ENCODE measurements around the gene NAP1L5.

NAP1L5 gene

DNA sequence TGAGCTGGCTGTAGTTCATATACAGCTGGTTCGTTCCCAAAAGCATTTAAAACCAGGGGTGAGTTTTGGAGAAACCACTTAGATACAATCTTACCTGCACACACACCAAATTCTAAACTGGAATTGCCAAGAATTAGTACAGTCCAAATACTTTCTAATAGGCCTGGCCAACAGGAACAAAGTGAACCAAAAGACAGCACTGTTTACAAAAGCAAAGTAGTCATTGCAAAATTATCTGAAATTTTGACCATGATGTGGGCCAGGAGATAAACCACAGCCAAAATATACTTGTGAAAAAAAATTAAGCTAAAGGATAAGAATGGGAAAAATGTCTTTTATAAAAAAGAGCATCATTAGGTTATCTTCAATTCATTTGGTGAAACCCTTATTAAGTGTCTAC, 37.9 kb upstream of the NAP1L5 start:
- no peaks in the 10 kb centered on the region for H3K9me3 ChIP-seq (ENCODE audit: low read length)
- peaks cover 39% of the 10 kb centered on the region for H3K36me3 ChIP-seq (ENCODE audit: insufficient read depth, low read length)
- no peak overlapping the region for H3K9ac ChIP-seq (ENCODE audit: low read length)
- H3K4me1 ChIP-seq (ENCODE audit: insufficient read depth, low read length), result peaks cover 17% of the 10 kb centered on the region
- no peaks in the 10 kb centered on the region for H3K27me3 ChIP-seq (ENCODE audit: control insufficient read depth in 1 of 2, insufficient read depth in 2 of 2, low read length in 2 of 2)
- no peak overlapping the region for H3K27ac ChIP-seq (ENCODE audit: low read depth, low read length)
- no peak overlapping the region for H3K4me3 ChIP-seq (ENCODE audit: low read depth in 1 of 2, low read length in 2 of 2)

DNA sequence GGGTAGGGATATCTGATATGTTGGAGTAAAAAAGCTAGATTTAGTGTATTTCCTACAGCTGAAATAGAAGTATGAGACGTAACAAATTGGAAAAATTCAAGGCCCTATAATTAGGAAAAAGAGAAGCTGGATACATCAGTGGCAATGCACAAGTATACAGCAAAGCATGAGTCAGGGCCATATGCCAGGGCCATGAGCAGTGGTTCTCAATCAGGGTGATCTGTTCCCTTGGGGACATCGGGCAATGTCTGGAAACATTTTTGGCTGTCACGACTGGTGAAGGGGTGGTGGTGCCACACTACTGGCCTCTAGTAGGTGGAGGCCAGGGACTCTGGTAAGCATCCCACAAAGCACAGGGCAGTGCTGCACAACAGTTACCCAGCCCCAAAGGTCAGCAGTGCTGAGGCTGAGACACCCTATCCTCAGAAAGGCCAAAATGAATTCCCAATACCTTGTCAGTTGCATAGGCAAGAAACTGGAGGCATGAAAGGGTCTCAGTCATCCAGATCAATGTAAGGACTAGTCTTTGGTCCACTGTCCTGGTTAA, 36.8 kb upstream of the NAP1L5 start:
- no peaks in the 10 kb centered on the region for H3K9me3 ChIP-seq (ENCODE audit: low read length)
- no peaks in the 10 kb centered on the region for H3K27me3 ChIP-seq (ENCODE audit: control insufficient read depth in 1 of 2, insufficient read depth in 2 of 2, low read length in 2 of 2)
- H3K4me1 ChIP-seq (ENCODE audit: insufficient read depth, low read length), result peaks cover 17% of the 10 kb centered on the region
- H3K27ac ChIP-seq (ENCODE audit: low read depth, low read length), result no peak overlapping the region
- no peak overlapping the region for H3K9ac ChIP-seq (ENCODE audit: low read length)
- H3K36me3 ChIP-seq (ENCODE audit: insufficient read depth, low read length), result peaks cover 40% of the 10 kb centered on the region
- H3K4me3 ChIP-seq (ENCODE audit: low read depth in 1 of 2, low read length in 2 of 2), result no peak overlapping the region

DNA sequence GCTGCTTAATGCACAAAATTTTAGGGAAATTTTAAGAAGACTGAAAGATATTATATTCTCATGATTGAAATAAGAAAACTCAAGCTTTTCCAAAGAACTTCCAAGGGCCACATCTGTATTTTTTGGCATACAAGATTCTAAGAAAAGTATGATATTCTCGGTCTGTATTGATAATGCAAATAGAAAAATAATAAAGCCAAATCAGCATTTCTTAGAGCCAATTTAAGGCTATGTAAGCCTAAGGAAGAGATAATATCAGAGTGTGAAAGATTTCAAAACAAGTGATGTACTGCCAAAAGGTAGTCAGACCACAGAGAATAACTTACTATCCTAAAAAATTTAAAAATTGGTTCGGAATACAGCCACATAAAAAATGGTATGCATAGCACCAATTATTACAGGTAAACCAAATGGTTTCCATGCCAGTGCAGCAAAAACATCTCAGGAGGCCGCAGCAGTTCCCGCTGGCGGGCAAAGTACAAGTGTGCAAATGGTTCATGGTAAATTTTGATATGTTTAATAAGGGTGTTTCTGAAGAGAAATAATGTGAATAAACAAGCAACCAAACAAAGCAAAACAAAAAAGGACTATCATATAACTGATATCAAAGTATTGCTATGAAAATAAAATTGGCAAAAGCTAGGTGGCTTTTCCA, 35.2 kb upstream of the NAP1L5 start:
- Histone ChIP-seq H3K4me3 (ENCODE audit: low read depth in 1 of 2, low read length in 2 of 2) (no peak overlapping the region), H3K27me3 (ENCODE audit: control insufficient read depth in 1 of 2, insufficient read depth in 2 of 2, low read length in 2 of 2) (no peaks in the 10 kb centered on the region), H3K9me3 (ENCODE audit: low read length) (no peaks in the 10 kb centered on the region), H3K4me1 (ENCODE audit: insufficient read depth, low read length) (peaks cover 9% of the 10 kb centered on the region), H3K9ac (ENCODE audit: low read length) (no peak overlapping the region), H3K27ac (ENCODE audit: low read depth, low read length) (no peak overlapping the region), H3K36me3 (ENCODE audit: insufficient read depth, low read length) (peaks cover 38% of the 10 kb centered on the region)

DNA sequence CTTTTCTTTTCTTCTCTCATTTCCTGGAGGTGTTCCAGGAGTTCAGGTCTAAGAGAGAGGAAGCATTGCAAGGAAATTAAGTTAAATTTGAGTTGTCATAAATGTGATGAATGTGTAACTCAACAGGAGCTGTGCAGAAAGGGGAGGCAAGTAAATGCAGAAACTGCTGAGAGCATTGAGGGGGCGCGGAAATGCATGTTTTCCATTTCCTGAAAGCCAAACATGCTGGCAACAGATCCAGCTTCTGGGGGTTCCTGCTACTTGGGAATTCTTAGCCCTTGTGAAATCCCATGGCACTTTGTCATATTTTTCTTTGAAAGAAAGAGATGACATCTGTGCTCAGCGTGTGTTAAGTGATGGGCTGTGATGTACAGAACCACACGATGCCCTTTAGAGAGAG, 33.8 kb upstream of the NAP1L5 start:
- Histone ChIP-seq H3K27ac (ENCODE audit: low read depth, low read length) (no peak overlapping the region), H3K36me3 (ENCODE audit: insufficient read depth, low read length) (peaks cover 52% of the 10 kb centered on the region)

DNA sequence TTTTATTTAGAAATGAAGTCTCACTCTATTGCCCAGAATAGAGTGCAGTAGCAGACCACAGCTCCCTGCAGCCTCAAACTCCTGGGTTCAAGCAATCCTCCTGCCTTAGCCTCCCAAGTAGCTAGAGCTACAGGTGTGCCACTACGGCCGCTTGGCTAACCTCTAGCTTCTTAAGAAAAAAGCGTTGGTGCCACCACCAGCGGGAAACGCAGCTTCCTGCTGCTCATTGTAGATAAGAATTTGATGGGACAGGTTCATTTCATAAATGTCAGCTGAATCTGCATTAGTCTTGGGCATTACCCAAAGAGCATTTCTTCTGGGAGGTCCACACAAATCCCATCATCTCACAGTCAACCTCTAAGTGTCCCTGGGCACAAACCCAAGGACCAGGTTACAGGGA, 33.2 kb upstream of the NAP1L5 start:
- Histone ChIP-seq H3K27ac (ENCODE audit: low read depth, low read length) (no peak overlapping the region), H3K9ac (ENCODE audit: low read length) (no peak overlapping the region), H3K36me3 (ENCODE audit: insufficient read depth, low read length) (peaks cover 53% of the 10 kb centered on the region), H3K9me3 (ENCODE audit: low read length) (no peaks in the 10 kb centered on the region), H3K27me3 (ENCODE audit: control insufficient read depth in 1 of 2, insufficient read depth in 2 of 2, low read length in 2 of 2) (no peaks in the 10 kb centered on the region), H3K4me3 (ENCODE audit: low read depth in 1 of 2, low read length in 2 of 2) (no peak overlapping the region), H3K4me1 (ENCODE audit: insufficient read depth, low read length) (no peaks in the 10 kb centered on the region)

More for the DNA sequence above, 33.8 kb upstream of the NAP1L5 start:
- Histone ChIP-seq H3K9me3 (ENCODE audit: low read length) (no peaks in the 10 kb centered on the region), H3K4me1 (ENCODE audit: insufficient read depth, low read length) (no peaks in the 10 kb centered on the region), H3K9ac (ENCODE audit: low read length) (no peak overlapping the region), H3K4me3 (ENCODE audit: low read depth in 1 of 2, low read length in 2 of 2) (no peak overlapping the region), H3K27me3 (ENCODE audit: control insufficient read depth in 1 of 2, insufficient read depth in 2 of 2, low read length in 2 of 2) (no peaks in the 10 kb centered on the region)

DNA sequence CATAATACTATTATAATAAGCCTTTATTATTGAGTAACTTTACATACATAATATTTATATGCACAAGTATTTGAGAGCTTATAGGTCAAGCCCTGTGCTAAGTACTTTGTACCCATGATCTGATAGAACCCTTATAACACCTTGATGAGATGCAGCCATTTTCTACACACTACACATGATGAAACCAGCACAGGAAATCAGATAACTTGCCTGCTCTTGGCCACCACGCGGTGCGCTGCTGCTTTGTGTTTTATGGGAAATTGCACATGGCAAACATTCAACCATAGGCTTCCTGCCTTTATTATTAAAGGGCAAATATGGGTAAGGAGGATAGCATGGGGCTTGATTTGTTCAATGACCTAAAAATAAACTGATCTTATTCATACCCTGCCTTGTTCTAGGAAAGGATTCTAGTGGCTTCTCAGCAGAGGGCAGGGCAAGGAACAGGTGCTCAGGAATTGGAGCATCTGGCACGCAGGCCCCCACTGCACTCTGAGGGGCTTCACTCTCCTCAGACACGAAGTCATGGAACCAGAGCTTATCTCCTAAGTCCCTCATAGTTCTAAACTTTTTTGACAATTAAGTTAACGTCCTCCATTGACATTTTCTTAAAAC, 31.6 kb upstream of the NAP1L5 start:
- H3K4me1 ChIP-seq (ENCODE audit: insufficient read depth, low read length), result no peaks in the 10 kb centered on the region
- no peaks in the 10 kb centered on the region for H3K27me3 ChIP-seq (ENCODE audit: control insufficient read depth in 1 of 2, insufficient read depth in 2 of 2, low read length in 2 of 2)
- no peak overlapping the region for H3K9ac ChIP-seq (ENCODE audit: low read length)
- H3K9me3 ChIP-seq (ENCODE audit: low read length), result no peaks in the 10 kb centered on the region
- H3K4me3 ChIP-seq (ENCODE audit: low read depth in 1 of 2, low read length in 2 of 2), result no peak overlapping the region
- H3K27ac ChIP-seq (ENCODE audit: low read depth, low read length), result no peak overlapping the region
- peaks cover 47% of the 10 kb centered on the region for H3K36me3 ChIP-seq (ENCODE audit: insufficient read depth, low read length)

DNA sequence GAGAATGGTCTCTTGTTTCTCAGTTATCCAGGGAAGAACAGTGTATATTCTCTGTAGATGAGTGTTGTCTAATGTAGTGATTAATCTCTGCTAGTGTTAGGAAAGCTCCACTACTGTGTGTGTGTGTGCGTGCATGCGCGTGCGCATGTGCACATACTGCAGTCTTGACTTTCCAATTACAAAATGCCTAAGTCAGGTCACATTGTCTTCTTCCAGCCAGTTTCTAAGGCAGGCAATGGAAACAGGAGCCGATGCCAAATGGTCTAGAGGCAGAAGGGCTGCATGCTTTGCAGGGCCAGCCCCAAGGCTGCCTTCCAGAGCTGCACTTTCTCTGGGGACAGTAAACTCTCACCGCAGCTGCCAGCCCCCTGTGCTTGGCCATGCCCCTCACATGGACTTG, 30.5 kb upstream of the NAP1L5 start:
- Histone ChIP-seq H3K36me3 (ENCODE audit: insufficient read depth, low read length) (peaks cover 52% of the 10 kb centered on the region), H3K27ac (ENCODE audit: low read depth, low read length) (no peak overlapping the region), H3K4me3 (ENCODE audit: low read depth in 1 of 2, low read length in 2 of 2) (no peak overlapping the region), H3K9me3 (ENCODE audit: low read length) (no peaks in the 10 kb centered on the region), H3K4me1 (ENCODE audit: insufficient read depth, low read length) (no peaks in the 10 kb centered on the region), H3K27me3 (ENCODE audit: control insufficient read depth in 1 of 2, insufficient read depth in 2 of 2, low read length in 2 of 2) (no peaks in the 10 kb centered on the region), H3K9ac (ENCODE audit: low read length) (no peak overlapping the region)

DNA sequence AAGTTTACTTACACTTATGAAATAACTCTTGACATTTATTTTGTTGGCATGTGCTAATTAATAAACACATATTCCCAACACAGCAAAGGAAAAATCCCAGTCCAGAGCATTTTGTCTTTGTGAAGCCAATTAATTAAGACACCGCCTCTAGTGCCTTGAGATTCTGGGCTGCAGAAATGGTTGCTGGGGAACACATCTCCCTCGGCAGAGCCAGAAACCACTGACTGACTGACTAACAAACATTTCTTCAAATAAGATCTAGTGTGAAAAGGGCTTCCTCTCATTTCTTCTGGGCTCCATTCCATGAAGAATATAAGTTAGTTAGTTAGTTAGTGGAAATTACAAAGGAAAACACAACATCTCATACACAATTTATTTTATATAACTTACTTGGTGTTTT, 28.4 kb upstream of the NAP1L5 start:
- no peaks in the 10 kb centered on the region for H3K9me3 ChIP-seq (ENCODE audit: low read length)
- H3K4me1 ChIP-seq (ENCODE audit: insufficient read depth, low read length), result peaks cover 3% of the 10 kb centered on the region
- no peak overlapping the region for H3K4me3 ChIP-seq (ENCODE audit: low read depth in 1 of 2, low read length in 2 of 2)
- no peak overlapping the region for H3K27ac ChIP-seq (ENCODE audit: low read depth, low read length)
- H3K9ac ChIP-seq (ENCODE audit: low read length), result no peak overlapping the region
- H3K27me3 ChIP-seq (ENCODE audit: control insufficient read depth in 1 of 2, insufficient read depth in 2 of 2, low read length in 2 of 2), result no peaks in the 10 kb centered on the region
- peaks cover 43% of the 10 kb centered on the region for H3K36me3 ChIP-seq (ENCODE audit: insufficient read depth, low read length)

DNA sequence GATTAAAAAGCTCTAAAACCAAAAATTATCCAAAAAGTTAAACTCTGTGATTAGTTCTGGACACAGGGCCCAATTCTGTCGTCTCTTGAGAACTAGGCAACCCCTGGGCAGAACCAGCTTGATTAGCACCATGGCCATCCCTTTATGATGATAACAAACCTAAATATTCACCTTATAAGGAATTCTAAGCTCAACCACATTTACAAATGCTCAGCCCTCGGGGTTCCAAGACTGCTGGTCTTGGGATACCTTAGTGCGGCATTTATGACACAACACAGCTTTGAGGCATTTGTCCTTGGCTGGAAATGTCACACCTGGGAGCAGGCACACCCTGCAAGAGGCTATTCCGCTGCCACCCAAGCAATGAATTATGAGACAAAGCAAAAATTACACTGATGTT, 27.5 kb upstream of the NAP1L5 start:
- Histone ChIP-seq H3K27ac (ENCODE audit: low read depth, low read length) (no peak overlapping the region), H3K9me3 (ENCODE audit: low read length) (no peaks in the 10 kb centered on the region), H3K9ac (ENCODE audit: low read length) (no peak overlapping the region), H3K4me1 (ENCODE audit: insufficient read depth, low read length) (peaks cover 11% of the 10 kb centered on the region), H3K36me3 (ENCODE audit: insufficient read depth, low read length) (peaks cover 34% of the 10 kb centered on the region), H3K4me3 (ENCODE audit: low read depth in 1 of 2, low read length in 2 of 2) (no peak overlapping the region), H3K27me3 (ENCODE audit: control insufficient read depth in 1 of 2, insufficient read depth in 2 of 2, low read length in 2 of 2) (no peaks in the 10 kb centered on the region)

DNA sequence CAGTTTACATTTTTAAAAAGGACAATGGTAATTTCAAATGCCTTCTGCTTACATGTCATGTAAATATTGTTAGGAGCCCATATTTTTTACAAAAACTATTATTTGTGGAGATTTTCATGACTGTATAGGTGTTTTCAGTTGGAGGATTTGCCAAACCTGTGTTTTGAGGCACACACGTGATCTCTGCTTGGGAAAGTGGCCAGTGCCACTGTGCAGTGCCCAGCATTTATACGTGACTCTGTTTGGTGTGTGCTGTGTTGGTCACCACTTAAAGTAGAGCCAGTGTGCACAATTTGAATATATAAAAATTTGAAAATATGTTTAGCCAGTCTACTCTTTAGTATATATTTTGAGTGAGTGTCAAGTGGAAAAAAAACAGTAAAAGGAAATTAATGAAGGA, 26.8 kb upstream of the NAP1L5 start:
- no peak overlapping the region for H3K27ac ChIP-seq (ENCODE audit: low read depth, low read length)
- H3K27me3 ChIP-seq (ENCODE audit: control insufficient read depth in 1 of 2, insufficient read depth in 2 of 2, low read length in 2 of 2), result no peaks in the 10 kb centered on the region
- no peak overlapping the region for H3K9ac ChIP-seq (ENCODE audit: low read length)
- no peaks in the 10 kb centered on the region for H3K9me3 ChIP-seq (ENCODE audit: low read length)
- no peak overlapping the region for H3K4me3 ChIP-seq (ENCODE audit: low read depth in 1 of 2, low read length in 2 of 2)
- peaks cover 11% of the 10 kb centered on the region for H3K4me1 ChIP-seq (ENCODE audit: insufficient read depth, low read length)
- H3K36me3 ChIP-seq (ENCODE audit: insufficient read depth, low read length), result peaks cover 34% of the 10 kb centered on the region

DNA sequence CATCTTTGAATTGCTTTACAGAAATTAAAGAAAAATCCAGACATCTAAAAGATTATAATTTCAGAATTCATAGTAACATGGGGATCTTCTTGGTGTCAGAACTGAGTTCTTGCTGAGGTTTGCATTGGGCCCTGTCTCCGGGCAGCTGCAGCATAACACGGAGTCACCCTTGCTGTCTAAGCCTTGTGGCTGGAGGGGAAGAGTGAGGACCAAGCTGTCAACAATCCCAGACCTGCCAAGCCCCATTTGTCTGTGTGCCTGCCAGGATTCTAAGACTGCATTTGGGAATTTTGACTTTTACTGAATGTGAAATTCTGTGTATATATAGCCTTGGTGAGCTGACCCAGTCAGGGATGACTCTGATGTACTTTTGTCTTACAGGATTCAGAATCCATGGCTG, 25.2 kb upstream of the NAP1L5 start:
- Histone ChIP-seq H3K4me3 (ENCODE audit: low read depth in 1 of 2, low read length in 2 of 2) (no peak overlapping the region), H3K27ac (ENCODE audit: low read depth, low read length) (no peak overlapping the region), H3K4me1 (ENCODE audit: insufficient read depth, low read length) (peaks cover 11% of the 10 kb centered on the region), H3K27me3 (ENCODE audit: control insufficient read depth in 1 of 2, insufficient read depth in 2 of 2, low read length in 2 of 2) (no peaks in the 10 kb centered on the region), H3K36me3 (ENCODE audit: insufficient read depth, low read length) (peaks cover 26% of the 10 kb centered on the region), H3K9ac (ENCODE audit: low read length) (no peak overlapping the region), H3K9me3 (ENCODE audit: low read length) (no peaks in the 10 kb centered on the region)

DNA sequence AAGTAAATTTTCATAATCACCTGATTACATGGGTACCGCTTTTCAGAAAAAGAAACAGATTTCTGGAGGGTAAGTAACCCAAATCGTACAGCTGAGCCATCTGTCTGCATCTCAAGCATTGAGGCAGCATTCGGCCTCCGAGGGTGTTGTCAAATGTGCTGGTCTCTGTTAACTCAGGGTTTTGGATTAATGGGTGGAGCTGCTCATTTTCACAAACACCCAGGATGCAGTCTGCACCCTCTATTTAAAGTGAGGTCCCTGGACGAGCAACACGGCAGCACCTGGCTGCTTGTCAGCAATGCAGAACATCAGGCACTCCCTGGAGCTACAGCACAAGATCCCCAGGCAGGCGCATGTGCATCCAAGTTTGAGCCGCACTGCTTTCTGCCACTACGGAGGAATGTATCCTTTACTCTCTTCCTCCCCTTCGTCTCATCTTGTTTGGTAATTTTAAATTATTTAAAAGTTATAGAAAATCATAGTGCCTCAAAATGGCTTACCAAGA, 24.7 kb upstream of the NAP1L5 start:
- Histone ChIP-seq H3K9ac (ENCODE audit: low read length) (no peak overlapping the region), H3K9me3 (ENCODE audit: low read length) (no peaks in the 10 kb centered on the region), H3K4me3 (ENCODE audit: low read depth in 1 of 2, low read length in 2 of 2) (no peak overlapping the region), H3K27ac (ENCODE audit: low read depth, low read length) (no peak overlapping the region), H3K27me3 (ENCODE audit: control insufficient read depth in 1 of 2, insufficient read depth in 2 of 2, low read length in 2 of 2) (no peaks in the 10 kb centered on the region), H3K4me1 (ENCODE audit: insufficient read depth, low read length) (peaks cover 11% of the 10 kb centered on the region), H3K36me3 (ENCODE audit: insufficient read depth, low read length) (peaks cover 21% of the 10 kb centered on the region)

Measured in muscle layer of colon (tissue), 2 donors.